Progenitor cell of endocrine pancreas (in vitro differentiated cells): Measurements from ENCODE around the gene TNFRSF18. TPM values are rescaled to one million over a fixed set of nuclear protein-coding genes. Genes with fewer than 3 reads are reported as not detected.

Experiments
- DNase-seq: peaks from one replicate; pipeline ENCODE4 v3.0.0; 2021; ENCODE audit warnings: low spot score; ENCODE audit not compliant: unreplicated experiment
- H3K27ac Mint-ChIP-seq: 2 replicates; pipeline ENCODE4 v1.8.0; 2021; ENCODE audit warnings: mild to moderate bottlenecking, moderate library complexity, mixed read lengths
- H3K27me3 Mint-ChIP-seq: 2 replicates; pipeline ENCODE4 v1.8.0; 2021; ENCODE audit warnings: mixed read lengths
- H3K36me3 Mint-ChIP-seq: 2 replicates; pipeline ENCODE4 v1.8.0; 2022; ENCODE audit warnings: mixed read lengths; ENCODE audit not compliant: insufficient read depth
- H3K4me1 Mint-ChIP-seq: 2 replicates; pipeline ENCODE4 v1.8.0; 2021; ENCODE audit warnings: low read depth, mixed read lengths
- H3K4me3 Mint-ChIP-seq: 2 replicates; pipeline ENCODE4 v1.8.0; 2021; ENCODE audit warnings: low read depth, mild to moderate bottlenecking, moderate library complexity, mixed read lengths
- H3K9me3 Mint-ChIP-seq: 2 replicates; pipeline ENCODE4 v1.8.0; 2021; ENCODE audit warnings: low read depth, mixed read lengths
- CTCF ChIP-seq: fragments of 200-600 bp; sonication (generic); IDR thresholded peaks from one replicate; pipeline ENCODE4 v1.5.0; 2021; ENCODE audit warnings: antibody characterized with exemption, mild to moderate bottlenecking; ENCODE audit not compliant: unreplicated experiment
- total RNA-seq: library from RNA; stranded (reverse); gene quantifications from 2 replicates; pipeline ENCODE4 v1.2.1, GENCODE V29; 2021

Gene TNFRSF18
- total RNA-seq, 1 donor from 2014 or later, result 0.48 TPM

DNA sequence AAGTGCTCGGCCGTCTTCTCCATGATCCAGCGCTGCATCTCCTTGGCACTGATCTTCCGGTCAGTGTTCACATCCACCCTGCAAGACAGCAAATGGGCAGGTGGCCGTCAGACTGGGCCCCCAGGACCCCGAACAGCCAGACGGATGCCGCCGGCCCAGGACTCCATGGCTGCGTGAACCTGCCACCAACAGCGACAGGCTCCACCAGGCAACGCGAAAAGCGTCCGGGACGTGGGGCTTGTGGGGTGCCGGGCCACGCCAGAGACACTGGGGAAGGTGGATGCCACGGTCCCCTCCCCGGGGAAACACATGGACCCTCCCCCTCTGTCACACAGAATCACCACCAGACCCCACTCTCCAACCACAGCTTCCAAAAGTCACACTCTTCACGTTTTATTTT, 17.5 kb upstream of the TNFRSF18 start:
- Mint-ChIP-seq H3K9me3 (no peaks in the 10 kb centered on the region), H3K4me1 (no peaks in the 10 kb centered on the region), H3K27ac (no peak overlapping the region), H3K36me3 (peaks cover 16% of the 10 kb centered on the region), H3K27me3 (no peaks in the 10 kb centered on the region), H3K4me3 (no peak overlapping the region)
- no peak for TF ChIP-seq CTCF
- no peak for DNase-seq

GRCh38 chr1:1223321-1223720, 16.9 kb upstream of the TNFRSF18 start:
- Mint-ChIP-seq H3K9me3 (no peaks in the 10 kb centered on the region), H3K4me3 (no peak overlapping the region), H3K36me3 (peaks cover 16% of the 10 kb centered on the region), H3K27me3 (no peaks in the 10 kb centered on the region), H3K4me1 (no peaks in the 10 kb centered on the region), H3K27ac (no peak overlapping the region)
- no peak for TF ChIP-seq CTCF
- DNase-seq, result no peak

DNA sequence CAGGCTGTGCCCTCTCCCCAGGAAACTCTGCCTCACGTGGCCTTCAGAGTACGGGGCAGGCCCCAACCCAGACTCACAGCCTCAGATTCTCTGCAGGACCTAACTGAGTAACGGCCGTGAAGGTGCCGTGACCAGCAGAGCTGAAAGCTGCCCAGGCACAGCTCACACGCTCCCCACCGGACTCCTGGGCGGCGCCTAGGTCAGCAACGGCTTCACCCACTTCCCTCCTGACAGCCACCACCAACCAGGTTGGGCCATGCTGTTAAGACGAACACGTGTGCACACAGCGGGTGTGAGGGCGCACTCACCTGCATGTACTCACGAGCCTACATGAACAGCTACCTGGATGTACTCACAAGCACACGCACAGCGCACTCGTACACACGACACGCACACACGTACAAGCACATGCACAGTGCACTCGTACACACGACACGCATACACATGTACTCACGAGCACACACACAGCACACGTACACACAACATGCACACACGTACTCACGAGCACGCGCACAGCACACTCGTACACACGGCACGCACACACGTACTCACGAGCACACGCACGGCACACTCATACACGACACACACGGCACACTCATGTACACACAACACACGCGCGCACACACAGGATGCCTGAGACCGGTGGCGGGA, 16.3 kb upstream of the TNFRSF18 start:
- H3K27me3 Mint-ChIP-seq, result no peaks in the 10 kb centered on the region
- H3K4me3 Mint-ChIP-seq, result no peak overlapping the region
- no peaks in the 10 kb centered on the region for H3K4me1 Mint-ChIP-seq
- no peak overlapping the region for H3K27ac Mint-ChIP-seq
- DNase-seq, result no peak
- H3K36me3 Mint-ChIP-seq, result peaks cover 16% of the 10 kb centered on the region
- H3K9me3 Mint-ChIP-seq, result no peaks in the 10 kb centered on the region
- TF ChIP-seq CTCF, result no peak

GRCh38 chr1:1221887-1222574, 15.6 kb upstream of the TNFRSF18 start:
- Mint-ChIP-seq H3K4me3 (no peak overlapping the region), H3K27ac (no peak overlapping the region), H3K9me3 (no peaks in the 10 kb centered on the region), H3K4me1 (no peaks in the 10 kb centered on the region), H3K36me3 (peaks cover 17% of the 10 kb centered on the region), H3K27me3 (no peaks in the 10 kb centered on the region)
- no peak for DNase-seq
- TF ChIP-seq CTCF, result no peak

GRCh38 chr1:1220197-1220596, 13.8 kb upstream of the TNFRSF18 start:
- TF ChIP-seq CTCF, result no peak
- no peak overlapping the region for H3K4me3 Mint-ChIP-seq
- H3K4me1 Mint-ChIP-seq, result no peaks in the 10 kb centered on the region
- H3K27me3 Mint-ChIP-seq, result no peaks in the 10 kb centered on the region
- no peaks in the 10 kb centered on the region for H3K9me3 Mint-ChIP-seq
- H3K36me3 Mint-ChIP-seq, result peaks cover 19% of the 10 kb centered on the region
- DNase-seq, result no peak
- H3K27ac Mint-ChIP-seq, result no peak overlapping the region
